Right lobe of liver (tissue), 4 donors: ENCODE results near the gene SRXN1.

Source experiments
- CTCF ChIP-seq, 4 donors: fragments of 200-600 bp in 3 of 4; fragments of 450-650 bp in 1 of 4; IDR thresholded peaks; one replicate each; pipeline versions ENCODE4 v1.5.1 to v1.8.0; 2016 to 2022; ENCODE audit warnings: antibody characterized with exemption in 4 of 4, mild to moderate bottlenecking in 2 of 4
- POLR2A ChIP-seq: fragments of 450-650 bp; IDR thresholded peaks from one replicate; pipeline ENCODE4 v1.6.1; 2017; ENCODE audit warnings: antibody characterized with exemption, mild to moderate bottlenecking
- donor health status: DM: no; HTN: no; CAD: no.
- donor health status: DM: no; HTN: no; CAD: no.
- donor health status: DM: no; HTN: yes; CAD: no.

GRCh38 chr20:623704-624103 is 29.3 kb downstream of the SRXN1 start:
- TF ChIP-seq CTCF (IDR thresholded peaks at IDR 0.05) (no peak), POLR2A (no peak)
